ENCODE results near the gene PPP2R1A.

The PPP2R1A gene

GRCh38 chr19:52219611-52220010, 29.8 kb downstream of the PPP2R1A start:
- no peak for TF ChIP-seq CTCF (IDR thresholded peaks at IDR 0.05; ENCODE audit: low read depth, low read length)
- no peak overlapping the region for H3K4me3 ChIP-seq (ENCODE audit: low read depth, low read length)

- no peak overlapping the region for H3K4me3 ChIP-seq (ENCODE audit: low read depth, low read length)
- TF ChIP-seq CTCF (IDR thresholded peaks at IDR 0.05; ENCODE audit: low read depth, low read length), result no peak
Measured at GRCh38 chr19:52221031-52221430, 31.2 kb downstream of the PPP2R1A start.

- H3K4me3 ChIP-seq (ENCODE audit: low read depth, low read length), result no peak overlapping the region
- no peak for TF ChIP-seq CTCF (IDR thresholded peaks at IDR 0.05; ENCODE audit: low read depth, low read length)
Measured at GRCh38 chr19:52221831-52222375, 32.1 kb downstream of the PPP2R1A start.

GRCh38 chr19:52224211-52224610, 34.4 kb downstream of the PPP2R1A start:
- TF ChIP-seq CTCF (IDR thresholded peaks at IDR 0.05; ENCODE audit: low read depth, low read length), result no peak
- H3K4me3 ChIP-seq (ENCODE audit: low read depth, low read length), result no peak overlapping the region

GRCh38 chr19:52226652-52227051, 36.8 kb downstream of the PPP2R1A start:
- TF ChIP-seq CTCF (IDR thresholded peaks at IDR 0.05; ENCODE audit: low read depth, low read length), result no peak
- no peak overlapping the region for H3K4me3 ChIP-seq (ENCODE audit: low read depth, low read length)

- TF ChIP-seq CTCF (IDR thresholded peaks at IDR 0.05; ENCODE audit: low read depth, low read length), result no peak
Measured at GRCh38 chr19:52227196-52227940, 37.5 kb downstream of the PPP2R1A start.

GRCh38 chr19:52227980-52228379, 38.1 kb downstream of the PPP2R1A start:
- no peak for TF ChIP-seq CTCF (IDR thresholded peaks at IDR 0.05; ENCODE audit: low read depth, low read length)
- H3K4me3 ChIP-seq (ENCODE audit: low read depth, low read length), result no peak overlapping the region

More at GRCh38 chr19:52227196-52227940, 37.5 kb downstream of the PPP2R1A start:
- H3K4me3 ChIP-seq (ENCODE audit: low read depth, low read length), result no peak overlapping the region

Measured in WI38 (cell line).